Calu3 (cell line): ENCODE data around the gene TENM3. TPM values are rescaled to one million over a fixed set of nuclear protein-coding genes. Genes with fewer than 3 reads are reported as not detected.

ENCODE experiments used
- BruUV-seq: library from RNA; stranded (reverse); fragments of 400-500 nt; replicated peaks from 2 replicates; lab custom pipeline; 2021; lab: Mats Ljungman, UMichigan
- CTCF ChIA-PET: fragments of 300-600 bp; sonication (Branson Sonifier 250); formaldehyde crosslinking; loops from one replicate; lab custom pipeline; 2022; ENCODE audit warnings: antibody characterized with exemption; lab: Charles Lee
- DNase-seq: peaks from one replicate; pipeline ENCODE4 v3.0.0; 2022
- H3K27ac Mint-ChIP-seq: one replicate; pipeline ENCODE4 v1.8.0; 2022; ENCODE audit warnings: mixed read lengths; ENCODE audit not compliant: unreplicated experiment
- H3K27me3 Mint-ChIP-seq: one replicate; pipeline ENCODE4 v1.8.0; 2022; ENCODE audit warnings: mixed read lengths; ENCODE audit not compliant: unreplicated experiment
- H3K36me3 Mint-ChIP-seq: one replicate; pipeline ENCODE4 v1.8.0; 2022; ENCODE audit warnings: mild to moderate bottlenecking, moderate library complexity, mixed read lengths; ENCODE audit not compliant: insufficient read depth, unreplicated experiment
- H3K4me1 Mint-ChIP-seq: one replicate; pipeline ENCODE4 v1.8.0; 2022; ENCODE audit warnings: mild to moderate bottlenecking, low read depth, mixed read lengths; ENCODE audit not compliant: unreplicated experiment
- H3K4me3 Mint-ChIP-seq: one replicate; pipeline ENCODE4 v1.8.0; 2022; ENCODE audit warnings: mild to moderate bottlenecking, low read depth, moderate library complexity, mixed read lengths; ENCODE audit not compliant: unreplicated experiment
- H3K9me3 Mint-ChIP-seq: one replicate; pipeline ENCODE4 v1.8.0; 2022; ENCODE audit warnings: low read depth, mixed read lengths; ENCODE audit not compliant: unreplicated experiment
- intact Hi-C: fragments of 100-400 bp; cut with micrococcal nuclease; formaldehyde crosslinking; loops from one replicate; pipeline ENCODE4 v1.10.0; 2022; ENCODE audit not compliant: unreplicated experiment
- total RNA-seq: library from RNA; stranded (reverse); gene quantifications from 2 replicates; pipeline ENCODE4 v1.2.3, GENCODE V29; 2022
- TF ChIP-seq, protein P1 (sequence below): fragments of 200-600 bp; IDR thresholded peaks from one replicate; pipeline ENCODE4 v1.8.0; 2022; ENCODE audit warnings: antibody characterized with exemption; ENCODE audit not compliant: unreplicated experiment

Gene TENM3
- total RNA-seq, 1 experiment from 2014 or later = 5.9 TPM

DNA sequence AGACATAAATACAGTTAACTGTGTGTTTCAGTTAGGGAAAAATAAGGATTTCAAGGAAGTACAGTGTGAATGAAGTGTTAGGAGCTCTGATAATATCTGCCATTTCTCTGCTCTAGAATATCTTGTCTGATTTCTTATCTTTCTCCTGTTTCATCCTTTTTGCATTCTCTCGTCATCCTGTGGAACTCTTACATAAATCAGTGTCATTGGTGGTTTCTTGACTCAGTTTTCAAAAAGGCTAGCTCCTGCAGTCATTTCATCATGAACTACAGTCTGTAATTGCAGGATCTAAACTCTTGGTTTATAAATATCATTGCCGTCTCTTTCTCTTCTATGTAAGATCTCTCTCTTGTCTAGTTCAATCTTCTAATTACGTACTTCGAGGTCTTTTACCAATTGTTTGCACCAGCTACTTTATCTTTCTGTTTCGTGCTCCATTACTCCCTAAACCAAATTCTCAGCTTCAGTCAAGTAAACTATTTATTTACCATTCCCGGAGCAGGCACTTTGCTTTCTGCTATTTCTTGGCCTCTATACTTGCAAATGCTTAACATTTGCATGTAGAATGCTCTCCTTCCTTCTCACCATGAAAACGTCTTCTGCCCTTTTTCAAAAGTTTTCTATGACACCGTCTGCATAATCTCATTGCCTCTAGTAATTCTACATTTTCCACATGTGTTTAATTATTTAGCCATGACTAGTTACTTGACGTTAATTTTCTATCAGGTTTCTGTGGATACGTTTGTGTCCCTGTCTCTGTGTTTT, 294.0 kb downstream of the TENM3 start:
- no peaks in the 10 kb centered on the region for H3K4me1 Mint-ChIP-seq
- BruUV-seq = no TSS peak
- TF ChIP-seq, protein P1, sequence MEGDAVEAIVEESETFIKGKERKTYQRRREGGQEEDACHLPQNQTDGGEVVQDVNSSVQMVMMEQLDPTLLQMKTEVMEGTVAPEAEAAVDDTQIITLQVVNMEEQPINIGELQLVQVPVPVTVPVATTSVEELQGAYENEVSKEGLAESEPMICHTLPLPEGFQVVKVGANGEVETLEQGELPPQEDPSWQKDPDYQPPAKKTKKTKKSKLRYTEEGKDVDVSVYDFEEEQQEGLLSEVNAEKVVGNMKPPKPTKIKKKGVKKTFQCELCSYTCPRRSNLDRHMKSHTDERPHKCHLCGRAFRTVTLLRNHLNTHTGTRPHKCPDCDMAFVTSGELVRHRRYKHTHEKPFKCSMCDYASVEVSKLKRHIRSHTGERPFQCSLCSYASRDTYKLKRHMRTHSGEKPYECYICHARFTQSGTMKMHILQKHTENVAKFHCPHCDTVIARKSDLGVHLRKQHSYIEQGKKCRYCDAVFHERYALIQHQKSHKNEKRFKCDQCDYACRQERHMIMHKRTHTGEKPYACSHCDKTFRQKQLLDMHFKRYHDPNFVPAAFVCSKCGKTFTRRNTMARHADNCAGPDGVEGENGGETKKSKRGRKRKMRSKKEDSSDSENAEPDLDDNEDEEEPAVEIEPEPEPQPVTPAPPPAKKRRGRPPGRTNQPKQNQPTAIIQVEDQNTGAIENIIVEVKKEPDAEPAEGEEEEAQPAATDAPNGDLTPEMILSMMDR = no peak
- no peak overlapping the region for H3K27ac Mint-ChIP-seq
- no peaks in the 10 kb centered on the region for H3K9me3 Mint-ChIP-seq
- CTCF ChIA-PET = interaction anchor here (0.6 kb wide), 1 partner anchor 573 kb away, joined by 4 read pairs; no protein-coding TSS in a partner anchor
- intact Hi-C loops = no loop called here
- no peak for DNase-seq
- H3K27me3 Mint-ChIP-seq = no peaks in the 10 kb centered on the region
- H3K4me3 Mint-ChIP-seq = no peak overlapping the region
- no peaks in the 10 kb centered on the region for H3K36me3 Mint-ChIP-seq

DNA sequence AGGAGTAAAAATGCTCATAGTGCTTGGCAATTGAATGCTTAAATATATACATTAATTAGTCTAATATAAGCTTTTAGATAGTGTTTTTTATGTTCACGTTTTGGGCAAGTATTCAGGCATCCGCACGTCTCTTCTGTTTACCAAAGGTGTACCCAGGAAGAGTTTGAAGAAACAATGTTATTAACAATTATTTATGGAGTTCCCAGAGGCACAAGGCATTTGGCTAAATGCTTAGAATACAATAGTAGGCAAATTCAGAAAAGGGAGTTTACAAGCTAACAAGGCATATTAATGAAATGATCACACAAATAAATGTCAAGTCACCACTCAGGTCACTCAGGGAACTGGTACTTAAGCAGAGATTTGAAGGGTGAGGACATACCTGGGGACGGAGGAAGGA, 294.8 kb downstream of the TENM3 start:
- CTCF ChIA-PET = no interaction called here
- intact Hi-C loops = no loop called here
- TF ChIP-seq, protein P1 = no peak
- Mint-ChIP-seq H3K27me3 (no peaks in the 10 kb centered on the region), H3K27ac (no peak overlapping the region), H3K36me3 (no peaks in the 10 kb centered on the region), H3K9me3 (no peaks in the 10 kb centered on the region), H3K4me1 (no peaks in the 10 kb centered on the region), H3K4me3 (no peak overlapping the region)
- DNase-seq = no peak
- no TSS peak for BruUV-seq

DNA sequence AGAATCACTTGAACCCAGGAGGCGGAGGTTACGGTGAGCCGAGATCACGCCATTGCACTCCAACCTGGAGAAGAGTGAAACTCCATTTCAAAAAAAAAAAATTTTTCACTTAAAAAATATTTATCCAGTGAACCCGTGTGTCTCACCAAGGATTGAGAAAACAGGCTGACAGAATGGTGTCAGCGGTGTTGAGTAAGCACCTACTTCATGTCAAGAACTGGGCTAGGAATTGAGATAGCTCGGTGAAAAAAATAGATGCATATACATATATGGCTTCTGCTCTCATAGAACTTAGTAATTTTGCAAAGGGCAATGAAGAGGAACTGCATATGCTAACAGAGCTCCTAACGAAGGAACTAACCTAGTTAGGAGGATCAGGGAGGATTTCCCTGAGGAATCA, 297.3 kb downstream of the TENM3 start:
- no peak for DNase-seq
- Mint-ChIP-seq H3K4me1 (no peaks in the 10 kb centered on the region), H3K27me3 (no peaks in the 10 kb centered on the region), H3K27ac (no peak overlapping the region), H3K4me3 (no peak overlapping the region), H3K9me3 (no peaks in the 10 kb centered on the region), H3K36me3 (no peaks in the 10 kb centered on the region)
- intact Hi-C loops = no loop called here
- TF ChIP-seq, protein P1 = no peak
- CTCF ChIA-PET = interaction anchor here (0.6 kb wide), 1 partner anchor 850 kb away, joined by 3 read pairs; no protein-coding TSS in a partner anchor
- no TSS peak for BruUV-seq

DNA sequence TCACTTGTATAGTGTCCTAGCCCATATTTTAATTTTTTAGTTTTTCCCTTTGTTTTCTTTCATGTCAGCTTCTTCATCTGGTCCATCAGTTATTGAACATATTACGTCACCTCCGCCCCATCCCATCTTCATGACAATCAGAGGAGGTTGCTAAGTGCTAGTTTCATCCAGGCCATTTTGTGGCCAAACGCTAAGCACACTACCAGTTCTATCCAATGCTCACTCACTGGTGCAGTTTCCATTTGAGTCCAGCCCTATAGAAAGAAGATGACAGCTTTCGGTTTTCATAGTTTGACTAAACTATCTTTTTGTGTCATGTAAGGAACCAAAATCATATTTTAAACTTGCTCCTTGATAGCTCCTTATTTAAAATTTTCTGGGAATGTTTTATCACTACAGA, 304.2 kb downstream of the TENM3 start:
- H3K9me3 Mint-ChIP-seq = no peaks in the 10 kb centered on the region
- no peak for DNase-seq
- no peaks in the 10 kb centered on the region for H3K27me3 Mint-ChIP-seq
- no peaks in the 10 kb centered on the region for H3K4me1 Mint-ChIP-seq
- no TSS peak for BruUV-seq
- CTCF ChIA-PET = no interaction called here
- H3K27ac Mint-ChIP-seq = no peak overlapping the region
- intact Hi-C loops = no loop called here
- H3K4me3 Mint-ChIP-seq = no peak overlapping the region
- no peaks in the 10 kb centered on the region for H3K36me3 Mint-ChIP-seq
- TF ChIP-seq, protein P1 = no peak
